Effector memory CD4-positive, alpha-beta T cell (primary cell): Measurements from ENCODE around the gene LAMB4.

Experiments used
- DNase-seq, 3 donors: peaks; one replicate each; pipeline ENCODE4 v3.0.0-alpha.2; 2020
- H3K27ac ChIP-seq: 2 replicates; pipeline ENCODE4 v1.7.0; 2013; ENCODE audit warnings: mild to moderate bottlenecking, low read length, moderate library complexity; ENCODE audit not compliant: insufficient read depth, poor library complexity, severe bottlenecking
- H3K27me3 ChIP-seq: replicated peaks from 2 replicates; pipeline ENCODE4 v1.7.0; 2013; ENCODE audit warnings: mild to moderate bottlenecking, low read length; ENCODE audit not compliant: insufficient read depth, control insufficient read depth, poor library complexity, severe bottlenecking
- H3K36me3 ChIP-seq: 2 replicates; pipeline ENCODE4 v1.7.0; 2013; ENCODE audit warnings: mild to moderate bottlenecking, low read length, moderate library complexity; ENCODE audit not compliant: control insufficient read depth, insufficient read depth
- H3K4me1 ChIP-seq: 2 replicates; pipeline ENCODE4 v1.7.0; 2013; ENCODE audit warnings: low read length, mild to moderate bottlenecking; ENCODE audit not compliant: control insufficient read depth, insufficient read depth, poor library complexity, severe bottlenecking
- H3K4me3 ChIP-seq: 2 replicates; pipeline ENCODE4 v1.7.0; 2013; ENCODE audit warnings: low read length, low read depth, mild to moderate bottlenecking; ENCODE audit not compliant: insufficient read depth, poor library complexity, severe bottlenecking
- H3K9me3 ChIP-seq: 2 replicates; pipeline ENCODE4 v1.7.0; 2013; ENCODE audit warnings: mild to moderate bottlenecking, low read length, moderate library complexity; ENCODE audit not compliant: control insufficient read depth

The LAMB4 gene

GRCh38 chr7:108143658-108144420, 13.7 kb upstream of the LAMB4 start:
- Histone ChIP-seq H3K9me3 (no peaks in the 10 kb centered on the region), H3K27ac (no peak overlapping the region), H3K4me1 (no peaks in the 10 kb centered on the region), H3K27me3 (peaks cover 4% of the 10 kb centered on the region), H3K36me3 (no peaks in the 10 kb centered on the region), H3K4me3 (no peak overlapping the region)
- no peak for DNase-seq

- Histone ChIP-seq H3K27ac (no peak overlapping the region), H3K4me3 (no peak overlapping the region), H3K9me3 (no peaks in the 10 kb centered on the region), H3K27me3 (peaks cover 4% of the 10 kb centered on the region), H3K4me1 (no peaks in the 10 kb centered on the region), H3K36me3 (no peaks in the 10 kb centered on the region)
- DNase-seq = no peak
These were observed 12.6 kb upstream of the LAMB4 start for GRCh38 chr7:108142675-108143259.

- Histone ChIP-seq H3K27ac (no peak overlapping the region), H3K4me3 (no peak overlapping the region), H3K4me1 (no peaks in the 10 kb centered on the region), H3K27me3 (peaks cover 4% of the 10 kb centered on the region), H3K9me3 (no peaks in the 10 kb centered on the region), H3K36me3 (no peaks in the 10 kb centered on the region)
- DNase-seq = no peak
These were observed 12.0 kb upstream of the LAMB4 start for GRCh38 chr7:108142180-108142579.

- Histone ChIP-seq H3K27me3 (peaks cover 4% of the 10 kb centered on the region), H3K9me3 (no peaks in the 10 kb centered on the region), H3K36me3 (no peaks in the 10 kb centered on the region), H3K4me3 (no peak overlapping the region), H3K4me1 (no peaks in the 10 kb centered on the region), H3K27ac (no peak overlapping the region)
- DNase-seq = no peak
These were observed 10.5 kb upstream of the LAMB4 start for GRCh38 chr7:108140671-108141070.

- Histone ChIP-seq H3K4me3 (no peak overlapping the region), H3K9me3 (no peaks in the 10 kb centered on the region), H3K36me3 (no peaks in the 10 kb centered on the region), H3K4me1 (no peaks in the 10 kb centered on the region), H3K27ac (no peak overlapping the region), H3K27me3 (peaks cover 4% of the 10 kb centered on the region)
- no peak for DNase-seq
These were observed 8.8 kb upstream of the LAMB4 start for GRCh38 chr7:108138911-108139310.

GRCh38 chr7:108137993-108138392, 7.8 kb upstream of the LAMB4 start:
- Histone ChIP-seq H3K4me3 (no peak overlapping the region), H3K4me1 (no peaks in the 10 kb centered on the region), H3K27ac (no peak overlapping the region), H3K27me3 (no peaks in the 10 kb centered on the region), H3K9me3 (no peaks in the 10 kb centered on the region), H3K36me3 (no peaks in the 10 kb centered on the region)
- no peak for DNase-seq

GRCh38 chr7:108137040-108137439, 6.9 kb upstream of the LAMB4 start:
- Histone ChIP-seq H3K27me3 (no peaks in the 10 kb centered on the region), H3K9me3 (no peaks in the 10 kb centered on the region), H3K36me3 (no peaks in the 10 kb centered on the region), H3K4me1 (no peaks in the 10 kb centered on the region), H3K27ac (no peak overlapping the region), H3K4me3 (no peak overlapping the region)
- DNase-seq = no peak

GRCh38 chr7:108136191-108136688, 6.1 kb upstream of the LAMB4 start:
- Histone ChIP-seq H3K4me1 (no peaks in the 10 kb centered on the region), H3K36me3 (no peaks in the 10 kb centered on the region), H3K27ac (no peak overlapping the region), H3K4me3 (no peak overlapping the region), H3K27me3 (no peaks in the 10 kb centered on the region), H3K9me3 (no peaks in the 10 kb centered on the region)
- DNase-seq = no peak

GRCh38 chr7:108135446-108136190, 5.5 kb upstream of the LAMB4 start:
- Histone ChIP-seq H3K27me3 (no peaks in the 10 kb centered on the region), H3K27ac (no peak overlapping the region), H3K4me3 (no peak overlapping the region), H3K9me3 (no peaks in the 10 kb centered on the region), H3K4me1 (no peaks in the 10 kb centered on the region), H3K36me3 (no peaks in the 10 kb centered on the region)
- DNase-seq = no peak

GRCh38 chr7:108134486-108134885, 4.3 kb upstream of the LAMB4 start:
- H3K27me3 ChIP-seq = no peaks in the 10 kb centered on the region
- no peak overlapping the region for H3K27ac ChIP-seq
- no peaks in the 10 kb centered on the region for H3K36me3 ChIP-seq
- no peak overlapping the region for H3K4me3 ChIP-seq
- H3K9me3 ChIP-seq = no peaks in the 10 kb centered on the region
- H3K4me1 ChIP-seq = no peaks in the 10 kb centered on the region
- no peak for DNase-seq
